Endothelial cell of umbilical vein (primary cell): ENCODE measurements around the gene THSD4. TPM values are rescaled to one million over a fixed set of nuclear protein-coding genes. Genes with fewer than 3 reads are reported as not detected.

ENCODE experiments used
- BruUV-seq: library from RNA; stranded (reverse); fragments of 400-500 nt; replicated peaks from 2 replicates; lab custom pipeline; 2021; lab: Mats Ljungman, UMichigan
- CTCF ChIA-PET: fragments of 300-600, 350-600 bp; sonication (Branson Sonifier 250); formaldehyde crosslinking; loops from one replicate; lab custom pipeline; 2021; ENCODE audit warnings: antibody characterized with exemption, inconsistent platforms; lab: Charles Lee
- POLR2A ChIA-PET: fragments of 300-600, 350-600 bp; sonication (Branson Sonifier 250); formaldehyde crosslinking; loops from one replicate; lab custom pipeline; 2021; ENCODE audit warnings: antibody characterized with exemption, inconsistent platforms; lab: Charles Lee
- DNase-seq: peaks from one replicate; pipeline ENCODE4 v3.0.0-alpha.2; 2011; ENCODE audit warnings: low read depth, low spot score
- FAIRE-seq: peaks from 2 replicates; lab custom pipeline; 2011; peaks lifted over from hg19 to GRCh38; lab: Jason Lieb, UNC
- H2AFZ ChIP-seq: 2 replicates; pipeline ENCODE4 v1.6.0; 2012; ENCODE audit warnings: low read depth, low read length, control low read depth, inconsistent platforms
- H3K27ac ChIP-seq: 2 replicates; pipeline ENCODE4 v1.5.1; 2011; ENCODE audit warnings: low read depth, mild to moderate bottlenecking, control low read depth, low read length, moderate library complexity; ENCODE audit not compliant: insufficient read depth
- H3K27me3 ChIP-seq, 2 experiments: 2 replicates each; pipeline versions ENCODE4 v1.6.0 to v1.6.1; 2011; ENCODE audit warnings: low read length in 2 of 2, mixed read lengths in 1 of 2; ENCODE audit not compliant: control insufficient read depth in 2 of 2, insufficient read depth in 2 of 2
- H3K36me3 ChIP-seq, 2 experiments: 2 replicates in 1 of 2; 3 replicates in 1 of 2; pipeline ENCODE4 v1.5.1; 2011; ENCODE audit warnings: low read length in 2 of 2, mild to moderate bottlenecking in 1 of 2, moderate library complexity in 1 of 2; ENCODE audit not compliant: control insufficient read depth in 2 of 2, insufficient read depth in 2 of 2; ENCODE audit errors: extremely low read depth in 1 of 2
- H3K4me1 ChIP-seq: 3 replicates; pipeline ENCODE4 v1.5.1; 2011; ENCODE audit warnings: mild to moderate bottlenecking, low read length; ENCODE audit not compliant: control insufficient read depth, insufficient read depth; ENCODE audit errors: extremely low read depth
- H3K4me2 ChIP-seq: 2 replicates; pipeline ENCODE4 v1.6.1; 2011; ENCODE audit warnings: low read length, control low read depth, mixed read lengths; ENCODE audit not compliant: insufficient read depth
- H3K4me3 ChIP-seq, 3 experiments: fragments of 200-600 bp in 1 of 3; sonication (generic), shearing (Covaris generic) in 1 of 3; replicated peaks in 1 of 3; 2 replicates each; pipeline ENCODE4 v1.5.1; 2011 to 2016; ENCODE audit warnings: control low read depth in 3 of 3, low read length in 3 of 3, mild to moderate bottlenecking in 2 of 3, inconsistent platforms in 1 of 3, low read depth in 1 of 3, moderate library complexity in 1 of 3; ENCODE audit not compliant: insufficient read depth in 1 of 3
- H3K79me2 ChIP-seq: 2 replicates; pipeline ENCODE4 v1.6.0; 2012; ENCODE audit warnings: low read length, inconsistent platforms; ENCODE audit not compliant: control insufficient read depth, insufficient read depth
- H3K9ac ChIP-seq: replicated peaks from 2 replicates; pipeline ENCODE3; 2011; ENCODE audit warnings: low read length, control low read depth; ENCODE audit not compliant: insufficient read depth; ENCODE audit errors: extremely low read depth
- H3K9me1 ChIP-seq: replicated peaks from 3 replicates; pipeline ENCODE4 v1.6.0; 2011; ENCODE audit warnings: mild to moderate bottlenecking, low read length; ENCODE audit not compliant: control insufficient read depth, insufficient read depth; ENCODE audit errors: extremely low read depth
- H3K9me3 ChIP-seq: replicated peaks from 2 replicates; pipeline ENCODE4 v1.5.1; 2012; ENCODE audit warnings: low read length, inconsistent platforms; ENCODE audit not compliant: control insufficient read depth, insufficient read depth
- H4K20me1 ChIP-seq: replicated peaks from 2 replicates; pipeline ENCODE3; 2011; ENCODE audit warnings: mild to moderate bottlenecking, low read length; ENCODE audit not compliant: control insufficient read depth, insufficient read depth; ENCODE audit errors: extremely low read depth
- CTCF ChIP-seq, 2 donors: IDR thresholded peaks; 1 replicate in 1 of 2; 2 replicates in 1 of 2; pipeline ENCODE4 v1.5.1; 2011; ENCODE audit warnings: low read length in 2 of 2, mild to moderate bottlenecking in 2 of 2, moderate library complexity in 2 of 2, control low read depth in 1 of 2, inconsistent platforms in 1 of 2, low read depth in 1 of 2; ENCODE audit not compliant: insufficient read depth in 1 of 2; ENCODE audit errors: extremely low read depth in 1 of 2
- EZH2 ChIP-seq: IDR thresholded peaks from 2 replicates; pipeline ENCODE4 v1.6.1; 2012; ENCODE audit warnings: borderline replicate concordance, low read depth, mild to moderate bottlenecking, moderate library complexity, low read length, inconsistent platforms; ENCODE audit not compliant: severe bottlenecking
- FOS ChIP-seq: IDR thresholded peaks from 2 replicates; pipeline ENCODE4 v1.6.1; 2011; ENCODE audit warnings: mild to moderate bottlenecking, low read length, moderate library complexity, borderline replicate concordance; ENCODE audit not compliant: insufficient read depth
- GATA2 ChIP-seq: IDR thresholded peaks from 2 replicates; pipeline ENCODE4 v1.7.0; 2011; ENCODE audit warnings: low read depth, mild to moderate bottlenecking, moderate library complexity, mixed read lengths, low read length; ENCODE audit not compliant: insufficient read length, insufficient read depth
- JUN ChIP-seq: IDR thresholded peaks from 2 replicates; pipeline ENCODE4 v1.6.1; 2011; ENCODE audit warnings: borderline replicate concordance, low read depth; ENCODE audit not compliant: insufficient read length, insufficient read depth
- MYC ChIP-seq: IDR thresholded peaks from one replicate; pipeline ENCODE4 v1.6.1; 2011; ENCODE audit warnings: mild to moderate bottlenecking, low read depth, low read length
- POLR2A ChIP-seq: IDR thresholded peaks from 2 replicates; pipeline ENCODE4 v1.6.1; 2012; ENCODE audit warnings: low read depth, mild to moderate bottlenecking, control low read depth, low read length
- POLR2AphosphoS5 ChIP-seq: IDR thresholded peaks from 2 replicates; pipeline ENCODE4 v1.6.1; 2012; ENCODE audit warnings: low read depth, mild to moderate bottlenecking, control low read depth, low read length, moderate library complexity; ENCODE audit not compliant: insufficient read depth
- dilution Hi-C: fragments of 300-500 bp; cut with MboI; formaldehyde crosslinking; loops from one replicate; pipeline ENCODE4 v1.15.0; 2019; ENCODE audit warnings: low sequenced_read_pairs; ENCODE audit not compliant: extremely low pct_ligation_motif_present
- intact Hi-C: fragments of 100-400 bp; cut with micrococcal nuclease; formaldehyde crosslinking; loops from one replicate; pipeline ENCODE4 v1.10.0; 2022
- polyA plus RNA-seq, 4 experiments: library from polyadenylated mRNA; depleted of rRNA in 3 of 4; stranded (reverse) in 3 of 4; unstranded in 1 of 4; fragments of >200 nt; gene quantifications; 2 replicates each; pipeline versions ENCODE4 v1.2.1 to v1.2.3, GENCODE V29; 2011 to 2012; ENCODE audit warnings: missing spikeins in 1 of 4
- total RNA-seq: library from RNA; stranded (reverse); gene quantifications from 2 replicates; pipeline ENCODE4 v1.2.3, GENCODE V29; 2021
- TF ChIP-seq, protein P1 (sequence below): IDR thresholded peaks from 2 replicates; pipeline ENCODE4 v1.6.1; 2011; ENCODE audit not compliant: insufficient read depth, insufficient read length

THSD4 gene
- total and polyA plus RNA-seq, 2 donors (not counting 3 experiments of a cell fraction or from before 2014, with no cell fraction given) = 9.9 to 25.4 TPM

DNA sequence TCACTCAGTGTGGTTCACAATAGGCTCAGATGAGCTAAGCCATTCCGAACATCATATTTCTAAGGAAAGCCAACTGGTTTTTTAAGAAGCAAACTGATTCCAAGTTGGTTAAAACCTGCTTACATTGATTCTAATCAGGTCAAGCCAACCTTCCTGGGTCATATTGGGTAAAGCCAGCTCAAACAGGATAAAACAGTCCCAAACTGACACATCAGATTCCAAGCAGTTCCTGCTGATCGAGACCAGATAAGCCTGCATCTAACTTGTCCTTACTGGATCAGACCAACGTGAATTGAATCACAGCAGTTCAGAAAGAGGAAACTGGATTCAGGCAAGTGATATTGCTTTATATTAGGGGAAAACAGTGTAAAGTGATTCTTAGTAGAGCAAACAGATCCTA is 18.6 kb upstream of the THSD4 start:
- intact Hi-C loops = no loop called here
- H3K9me3 ChIP-seq = no peaks in the 10 kb centered on the region
- POLR2A ChIA-PET = no interaction called here
- CTCF ChIA-PET = interaction anchor here (0.7 to 1.3 kb wide), 5 partner anchors 9 to 85 kb away, joined by 3 to 6 read pairs (median 4); no protein-coding TSS in a partner anchor
- no TSS peak for BruUV-seq
- DNase-seq (peak; percentile 40), FAIRE-seq (peak; percentile 80)
- peak overlapping the region; percentile 49 for H3K4me2 ChIP-seq
- TF ChIP-seq, protein P1, sequence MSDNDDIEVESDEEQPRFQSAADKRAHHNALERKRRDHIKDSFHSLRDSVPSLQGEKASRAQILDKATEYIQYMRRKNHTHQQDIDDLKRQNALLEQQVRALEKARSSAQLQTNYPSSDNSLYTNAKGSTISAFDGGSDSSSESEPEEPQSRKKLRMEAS = no peak
- TF ChIP-seq GATA2 = peak; percentile 95
- dilution Hi-C loops = no loop called here
- no peak overlapping the region for H3K4me3 ChIP-seq
- H3K4me1 ChIP-seq = peaks cover 9% of the 10 kb centered on the region
- H3K9me1 ChIP-seq = no peaks in the 10 kb centered on the region
- no peak overlapping the region for H3K9ac ChIP-seq
- H3K27me3 ChIP-seq = no peaks in the 10 kb centered on the region
- H4K20me1 ChIP-seq = no peaks in the 10 kb centered on the region
- H3K27ac ChIP-seq = no peak overlapping the region
- H2AFZ ChIP-seq = peak overlapping the region; percentile 53
- H3K79me2 ChIP-seq = no peaks in the 10 kb centered on the region
- no peaks in the 10 kb centered on the region for H3K36me3 ChIP-seq

- dilution Hi-C loops (no loop called here), intact Hi-C loops (no loop called here)
- no peaks in the 10 kb centered on the region for H3K79me2 ChIP-seq
- no peak for TF ChIP-seq EZH2
- no peak for TF ChIP-seq POLR2A
- no peak for TF ChIP-seq MYC
- TF ChIP-seq, protein P1 = no peak
- no peak for TF ChIP-seq POLR2AphosphoS5
- TF ChIP-seq FOS = no peak
- no peak for TF ChIP-seq GATA2
- no peak for TF ChIP-seq JUN
- no peak for TF ChIP-seq CTCF (IDR thresholded peaks at IDR 0.05; ENCODE audit: extremely low read depth in 1 of 2, insufficient read depth in 1 of 2, low read depth in 1 of 2, low read length in 2 of 2)
- no peaks in the 10 kb centered on the region for H4K20me1 ChIP-seq
- ChIA-PET CTCF (interaction anchor here (0.9 kb wide), 1 partner anchor 288 kb away, joined by 3 read pairs; no protein-coding TSS in a partner anchor), POLR2A (no interaction called here)
- H3K4me2 ChIP-seq = no peak overlapping the region
- FAIRE-seq = no peak
- no peak overlapping the region for H3K9ac ChIP-seq
- peaks cover 9% of the 10 kb centered on the region for H3K4me1 ChIP-seq
- no peaks in the 10 kb centered on the region for H3K36me3 ChIP-seq
- H2AFZ ChIP-seq = no peak overlapping the region
- no peak overlapping the region for H3K4me3 ChIP-seq
- no peak for DNase-seq
- no TSS peak for BruUV-seq
- no peaks in the 10 kb centered on the region for H3K9me1 ChIP-seq
- H3K27ac ChIP-seq = no peak overlapping the region
- H3K9me3 ChIP-seq = no peaks in the 10 kb centered on the region
- no peaks in the 10 kb centered on the region for H3K27me3 ChIP-seq
Measured at GRCh38 chr15:71097890-71098289, 17.4 kb upstream of the THSD4 start.
